OCI-LY7 (cell line): ENCODE results near the gene NR5A2. TPM values are rescaled to one million over a fixed set of nuclear protein-coding genes. Genes with fewer than 3 reads are reported as not detected.

Experiments
- BruUV-seq: library from RNA; stranded (reverse); fragments of 400-500 nt; replicated peaks from 2 replicates; lab custom pipeline; 2021; lab: Mats Ljungman, UMichigan
- CTCF ChIA-PET: fragments of 300-600 bp; sonication (Branson Sonifier 250); formaldehyde crosslinking; loops from one replicate; lab custom pipeline; 2022; ENCODE audit warnings: antibody characterized with exemption; ENCODE audit not compliant: unreplicated experiment; lab: Charles Lee
- POLR2A ChIA-PET: fragments of 300-600 bp; sonication (Branson Sonifier 250); formaldehyde crosslinking; loops from one replicate; lab custom pipeline; 2022; ENCODE audit warnings: antibody characterized with exemption; lab: Charles Lee
- DNase-seq: peaks from one replicate; pipeline ENCODE4 v3.0.0-alpha.2; 2015; ENCODE audit warnings: low spot score
- H2AFZ ChIP-seq: fragments of 200-600 bp; sonication (generic), shearing (Covaris generic); 2 replicates; pipeline ENCODE4 v1.6.1; 2014; ENCODE audit warnings: mild to moderate bottlenecking, antibody characterized with exemption, low read length, moderate library complexity
- H3K27ac ChIP-seq: fragments of 200-600 bp; sonication (generic); 2 replicates; pipeline ENCODE4 v1.5.1; 2014; ENCODE audit warnings: mixed run types, low read depth, mild to moderate bottlenecking, moderate library complexity, low read length, inconsistent platforms; ENCODE audit not compliant: poor library complexity, severe bottlenecking
- H3K36me3 ChIP-seq: fragments of 200-600 bp; sonication (generic); 2 replicates; pipeline ENCODE4 v1.6.1; 2014; ENCODE audit warnings: mild to moderate bottlenecking, antibody characterized with exemption, low read length, moderate library complexity, mixed read lengths; ENCODE audit not compliant: insufficient read depth
- H3K4me1 ChIP-seq: fragments of 200-600 bp; sonication (generic); 2 replicates; pipeline ENCODE4 v1.5.1; 2014; ENCODE audit warnings: mild to moderate bottlenecking, low read length; ENCODE audit not compliant: insufficient read depth, poor library complexity, severe bottlenecking
- H3K4me2 ChIP-seq: fragments of 200-600 bp; sonication (generic); 2 replicates; pipeline ENCODE4 v1.6.1; 2014; ENCODE audit warnings: mild to moderate bottlenecking, low read length
- H3K4me3 ChIP-seq: fragments of 200-600 bp; sonication (generic); 2 replicates; pipeline ENCODE4 v1.5.1; 2014; ENCODE audit warnings: mild to moderate bottlenecking, low read depth, low read length; ENCODE audit not compliant: poor library complexity, severe bottlenecking
- H3K79me2 ChIP-seq: fragments of 200-600 bp; sonication (generic); 2 replicates; pipeline ENCODE4 v1.6.1; 2016; ENCODE audit warnings: low read depth, mild to moderate bottlenecking, low read length, moderate library complexity, mixed read lengths; ENCODE audit not compliant: insufficient read depth
- H3K9me2 ChIP-seq: fragments of 200-600 bp; sonication (generic); 2 replicates; pipeline ENCODE4 v1.6.1; 2016; ENCODE audit warnings: mild to moderate bottlenecking, low read length, mixed read lengths; ENCODE audit not compliant: insufficient read depth
- H3K9me3 ChIP-seq: fragments of 200-600 bp; sonication (generic); 2 replicates; pipeline ENCODE4 v1.6.1; 2014; ENCODE audit warnings: mild to moderate bottlenecking, mixed run types, low read length, mixed read lengths
- H4K20me1 ChIP-seq: fragments of 200-600 bp; sonication (generic); 2 replicates; pipeline ENCODE4 v1.6.1; 2014; ENCODE audit warnings: mild to moderate bottlenecking, antibody characterized with exemption, low read length, moderate library complexity, mixed read lengths; ENCODE audit not compliant: insufficient read depth
- CTCF ChIP-seq: fragments of 200-600 bp; sonication (generic); conservative IDR thresholded peaks from 2 replicates; pipeline ENCODE4 v1.5.1; 2014; ENCODE audit warnings: mild to moderate bottlenecking, antibody characterized with exemption, low read length, moderate library complexity, mixed read lengths
- EZH2phosphoT487 ChIP-seq: fragments of 200-600 bp; sonication (generic); IDR thresholded peaks from 2 replicates; pipeline ENCODE4 v1.6.1; 2018; ENCODE audit warnings: low read depth, borderline replicate concordance, mild to moderate bottlenecking, mixed run types, antibody characterized with exemption, low read length, moderate library complexity, mixed read lengths
- intact Hi-C: fragments of 100-400 bp; cut with micrococcal nuclease; formaldehyde crosslinking; loops from one replicate; pipeline ENCODE4 v1.10.0; 2022; ENCODE audit not compliant: unreplicated experiment
- total RNA-seq, 2 experiments: library from RNA; depleted of rRNA in 1 of 2; stranded (reverse); fragments of >200 nt in 1 of 2; shearing (Covaris generic) in 1 of 2; gene quantifications; 2 replicates each; pipeline ENCODE4 v1.2.3, GENCODE V29; 2014 to 2022

The NR5A2 gene
- total RNA-seq, 2 experiments from 2014 or later, result 2.3 to 3.9 TPM

DNA sequence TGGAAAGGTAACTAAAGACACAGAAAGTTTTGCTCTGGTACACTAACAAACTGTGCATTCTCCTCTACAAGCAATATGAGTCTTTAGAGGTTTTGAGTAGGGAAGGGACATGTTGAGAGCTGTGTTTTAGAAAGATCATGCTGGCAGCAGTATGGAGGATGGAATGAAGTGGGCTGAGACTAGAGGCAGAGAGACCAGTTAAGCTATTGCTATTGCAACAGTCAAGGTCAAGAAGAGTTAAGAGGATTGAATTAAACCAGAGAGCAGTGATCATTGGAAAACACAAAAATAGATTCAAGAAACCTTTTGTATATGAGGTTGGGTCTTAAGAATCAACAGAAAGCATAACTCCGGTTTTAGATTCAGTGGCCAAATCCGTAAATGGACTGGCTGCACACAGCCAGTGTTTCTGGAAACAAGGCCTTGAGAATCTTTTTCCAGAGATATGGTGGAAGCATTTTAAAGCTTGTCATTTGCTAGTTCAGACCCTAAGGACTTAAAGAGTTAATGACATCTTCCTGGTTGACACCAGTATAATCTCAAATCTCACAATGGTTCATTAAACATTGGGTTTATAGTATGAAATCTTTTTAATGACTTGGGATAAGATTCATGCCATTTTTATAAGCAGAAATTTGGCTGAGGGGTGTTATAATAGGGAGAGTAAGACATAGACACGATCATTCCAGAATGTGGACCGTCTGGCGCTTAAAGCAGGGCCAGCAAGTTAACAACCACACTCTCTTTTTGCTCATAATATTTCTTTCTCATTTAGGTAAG is 177.9 kb downstream of the NR5A2 start:
- H2AFZ ChIP-seq, result no peak overlapping the region
- intact Hi-C loops, result no loop called here
- H4K20me1 ChIP-seq, result no peaks in the 10 kb centered on the region
- no peak for DNase-seq
- no peak for TF ChIP-seq EZH2phosphoT487
- H3K4me2 ChIP-seq, result no peak overlapping the region
- H3K4me3 ChIP-seq, result no peak overlapping the region
- H3K36me3 ChIP-seq, result no peaks in the 10 kb centered on the region
- POLR2A ChIA-PET, result interaction anchor here (0.6 to 0.9 kb wide), 2 partner anchors 28 to 72 kb away, joined by 3 to 6 read pairs; no protein-coding TSS in a partner anchor
- peaks cover 5% of the 10 kb centered on the region for H3K4me1 ChIP-seq
- no peaks in the 10 kb centered on the region for H3K9me2 ChIP-seq
- no TSS peak for BruUV-seq
- CTCF ChIA-PET, result no interaction called here
- H3K79me2 ChIP-seq, result no peaks in the 10 kb centered on the region
- no peak overlapping the region for H3K27ac ChIP-seq
- no peaks in the 10 kb centered on the region for H3K9me3 ChIP-seq

DNA sequence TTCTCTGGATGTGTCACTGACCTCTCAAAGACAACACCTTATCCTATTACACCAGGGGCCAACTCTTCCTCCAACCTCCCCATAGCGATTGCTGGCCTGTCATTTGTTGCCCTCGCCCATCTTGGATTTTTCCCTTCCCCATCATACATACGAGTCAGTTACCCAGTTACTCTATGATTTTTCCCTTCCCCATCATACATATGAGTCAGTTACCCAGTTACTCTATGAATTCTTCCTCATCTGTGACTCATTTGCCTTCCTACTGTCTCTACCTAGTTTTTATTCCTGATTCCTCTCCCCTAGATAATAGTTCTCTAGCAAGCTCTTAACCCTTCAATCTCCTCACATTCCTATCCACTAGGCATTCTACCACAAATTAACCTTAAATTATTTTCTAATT is 178.8 kb downstream of the NR5A2 start:
- TF ChIP-seq CTCF (no peak), EZH2phosphoT487 (no peak)
- H3K9me3 ChIP-seq, result no peaks in the 10 kb centered on the region
- no peak overlapping the region for H3K4me3 ChIP-seq
- H3K36me3 ChIP-seq, result no peaks in the 10 kb centered on the region
- no peak overlapping the region for H3K4me2 ChIP-seq
- no peaks in the 10 kb centered on the region for H3K9me2 ChIP-seq
- ChIA-PET POLR2A (no interaction called here), CTCF (no interaction called here)
- no peak for DNase-seq
- no TSS peak for BruUV-seq
- no peaks in the 10 kb centered on the region for H4K20me1 ChIP-seq
- intact Hi-C loops, result no loop called here
- H3K79me2 ChIP-seq, result no peaks in the 10 kb centered on the region
- H3K4me1 ChIP-seq, result peaks cover 5% of the 10 kb centered on the region
- H2AFZ ChIP-seq, result no peak overlapping the region
- H3K27ac ChIP-seq, result no peak overlapping the region

GRCh38 chr1:200206761-200207160 is 179.3 kb downstream of the NR5A2 start:
- no peak overlapping the region for H2AFZ ChIP-seq
- ChIA-PET CTCF (no interaction called here), POLR2A (interaction anchor here (0.6 kb wide), 1 partner anchor 255 kb away, joined by 3 read pairs; no protein-coding TSS in a partner anchor)
- H3K4me2 ChIP-seq, result no peak overlapping the region
- DNase-seq, result no peak
- BruUV-seq, result no TSS peak
- H4K20me1 ChIP-seq, result no peaks in the 10 kb centered on the region
- H3K36me3 ChIP-seq, result no peaks in the 10 kb centered on the region
- TF ChIP-seq EZH2phosphoT487 (no peak), CTCF (no peak)
- H3K9me2 ChIP-seq, result no peaks in the 10 kb centered on the region
- no peak overlapping the region for H3K27ac ChIP-seq
- no peaks in the 10 kb centered on the region for H3K9me3 ChIP-seq
- H3K4me1 ChIP-seq, result peaks cover 5% of the 10 kb centered on the region
- intact Hi-C loops, result no loop called here
- no peaks in the 10 kb centered on the region for H3K79me2 ChIP-seq
- no peak overlapping the region for H3K4me3 ChIP-seq
